ENCODE results near the gene EPGN. TPM values are rescaled to one million over a fixed set of nuclear protein-coding genes. Genes with fewer than 3 reads are reported as not detected.
A peak's percentile ranks its signal among the peaks of the same experiment; 100 is the strongest.

The EPGN gene
- total RNA-seq, 4 donors from 2014 or later, result 1.6 TPM; not detected in 3

DNA sequence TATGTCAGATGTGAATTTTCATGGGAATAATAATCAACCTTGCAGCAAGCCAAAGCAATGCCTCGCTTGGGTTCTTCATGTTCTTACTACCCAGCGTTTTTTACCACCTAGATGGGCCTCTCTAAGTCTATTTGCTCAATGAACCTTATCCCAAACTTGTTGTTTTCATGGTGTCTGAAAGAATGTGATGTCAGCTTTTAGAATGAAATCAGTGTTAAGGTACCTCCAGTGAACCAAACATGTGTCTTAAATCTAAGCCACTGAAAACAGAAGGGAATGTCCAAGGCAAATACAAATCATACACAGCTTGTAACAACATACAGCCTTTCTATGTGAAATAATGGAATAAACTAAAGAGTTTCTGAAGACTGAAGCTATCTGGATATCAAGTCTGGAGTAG lies 6.7 kb downstream of the EPGN start:
- H3K9me3 ChIP-seq, result no peaks in the 10 kb centered on the region
- H3K27me3 ChIP-seq, result no peaks in the 10 kb centered on the region
- no peak for TF ChIP-seq POLR2AphosphoS5 (IDR thresholded peaks at IDR 0.05)
- TF ChIP-seq, protein P1, sequence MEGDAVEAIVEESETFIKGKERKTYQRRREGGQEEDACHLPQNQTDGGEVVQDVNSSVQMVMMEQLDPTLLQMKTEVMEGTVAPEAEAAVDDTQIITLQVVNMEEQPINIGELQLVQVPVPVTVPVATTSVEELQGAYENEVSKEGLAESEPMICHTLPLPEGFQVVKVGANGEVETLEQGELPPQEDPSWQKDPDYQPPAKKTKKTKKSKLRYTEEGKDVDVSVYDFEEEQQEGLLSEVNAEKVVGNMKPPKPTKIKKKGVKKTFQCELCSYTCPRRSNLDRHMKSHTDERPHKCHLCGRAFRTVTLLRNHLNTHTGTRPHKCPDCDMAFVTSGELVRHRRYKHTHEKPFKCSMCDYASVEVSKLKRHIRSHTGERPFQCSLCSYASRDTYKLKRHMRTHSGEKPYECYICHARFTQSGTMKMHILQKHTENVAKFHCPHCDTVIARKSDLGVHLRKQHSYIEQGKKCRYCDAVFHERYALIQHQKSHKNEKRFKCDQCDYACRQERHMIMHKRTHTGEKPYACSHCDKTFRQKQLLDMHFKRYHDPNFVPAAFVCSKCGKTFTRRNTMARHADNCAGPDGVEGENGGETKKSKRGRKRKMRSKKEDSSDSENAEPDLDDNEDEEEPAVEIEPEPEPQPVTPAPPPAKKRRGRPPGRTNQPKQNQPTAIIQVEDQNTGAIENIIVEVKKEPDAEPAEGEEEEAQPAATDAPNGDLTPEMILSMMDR (IDR thresholded peaks at IDR 0.05), result no peak
- no peak for TF ChIP-seq EP300 (IDR thresholded peaks at IDR 0.05)
- no peak for TF ChIP-seq POLR2A (IDR thresholded peaks at IDR 0.05)
- H3K4me3 ChIP-seq, result no peak overlapping the region
- no peak overlapping the region for H3K27ac ChIP-seq
- no peaks in the 10 kb centered on the region for H3K36me3 ChIP-seq
- ATAC-seq, result no peak
- no peaks in the 10 kb centered on the region for H3K4me1 ChIP-seq
- 81% methylated on average over 2 of the region's 2 CpGs; no CpG with 5 or more reads in 1 of the 2 donors for WGBS, 2 donors (ENCODE audit: low coverage in 1 of 2)

DNA sequence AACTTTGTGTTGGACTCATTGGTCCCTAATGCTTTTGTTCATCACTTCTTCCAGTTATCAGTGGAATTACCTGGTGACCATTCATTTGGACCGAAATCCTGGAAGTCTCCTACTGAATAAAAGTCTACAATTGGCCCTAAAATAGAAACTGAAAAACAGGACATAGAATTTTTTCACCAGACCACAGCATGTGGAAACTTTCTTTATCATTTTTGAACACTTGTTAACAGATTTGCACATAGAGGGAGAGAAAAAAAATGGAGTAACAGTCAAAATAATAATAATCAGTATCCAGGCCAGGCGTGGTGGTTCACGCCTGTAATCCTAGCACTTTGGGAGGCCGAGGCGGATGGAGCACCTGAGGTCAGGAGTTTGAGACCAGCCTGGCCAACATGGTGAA lies 7.1 kb downstream of the EPGN start:
- H3K27ac ChIP-seq, result no peak overlapping the region
- no peaks in the 10 kb centered on the region for H3K27me3 ChIP-seq
- no peak overlapping the region for H3K4me3 ChIP-seq
- H3K4me1 ChIP-seq, result peaks cover 0 to 2% (median 0%) of the 10 kb centered on the region in 3 donors
- H3K36me3 ChIP-seq, result no peaks in the 10 kb centered on the region
- WGBS, 2 donors (ENCODE audit: low coverage in 1 of 2), result 82 to 91% methylated on average over 5 of the region's 5 CpGs
- TF ChIP-seq POLR2A (IDR thresholded peaks at IDR 0.05) (no peak), EP300 (IDR thresholded peaks at IDR 0.05) (no peak), POLR2AphosphoS5 (IDR thresholded peaks at IDR 0.05) (no peak)
- TF ChIP-seq, protein P1 (IDR thresholded peaks at IDR 0.05), result no peak
- no peaks in the 10 kb centered on the region for H3K9me3 ChIP-seq
- no peak for ATAC-seq

DNA sequence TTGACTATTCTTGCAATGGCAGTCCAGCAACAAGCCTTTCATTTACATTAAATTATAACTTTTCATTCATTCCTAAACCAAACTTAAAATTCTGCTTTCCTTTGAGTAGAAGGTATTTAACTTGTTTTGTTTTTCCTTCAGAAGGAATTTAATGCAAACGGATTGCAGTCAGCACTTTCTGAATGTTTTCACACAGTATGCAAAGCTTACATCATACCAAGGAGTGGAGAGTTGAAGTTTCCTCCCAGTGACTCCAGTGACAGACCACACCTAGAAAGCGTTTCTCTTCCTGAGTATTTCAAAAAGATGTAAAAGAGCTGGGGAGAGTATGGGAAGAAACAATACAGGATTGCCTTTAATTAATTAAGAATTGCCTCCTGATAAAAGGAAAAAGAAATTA lies 8.1 kb downstream of the EPGN start:
- Histone ChIP-seq H3K9me3 (no peaks in the 10 kb centered on the region), H3K27ac (no peak overlapping the region), H3K4me3 (no peak overlapping the region), H3K4me1 (peaks cover 0 to 6% (median 0%) of the 10 kb centered on the region in 3 donors), H3K27me3 (no peaks in the 10 kb centered on the region), H3K36me3 (no peaks in the 10 kb centered on the region)
- ATAC-seq, result no peak
- WGBS, 2 donors (ENCODE audit: low coverage in 1 of 2), result 60% methylated on average over 2 of the region's 2 CpGs; no CpG with 5 or more reads in 1 of the 2 donors
- TF ChIP-seq EP300 (IDR thresholded peaks at IDR 0.05) (no peak), POLR2AphosphoS5 (IDR thresholded peaks at IDR 0.05) (no peak), POLR2A (IDR thresholded peaks at IDR 0.05) (no peak)
- TF ChIP-seq, protein P1 (IDR thresholded peaks at IDR 0.05), result no peak

DNA sequence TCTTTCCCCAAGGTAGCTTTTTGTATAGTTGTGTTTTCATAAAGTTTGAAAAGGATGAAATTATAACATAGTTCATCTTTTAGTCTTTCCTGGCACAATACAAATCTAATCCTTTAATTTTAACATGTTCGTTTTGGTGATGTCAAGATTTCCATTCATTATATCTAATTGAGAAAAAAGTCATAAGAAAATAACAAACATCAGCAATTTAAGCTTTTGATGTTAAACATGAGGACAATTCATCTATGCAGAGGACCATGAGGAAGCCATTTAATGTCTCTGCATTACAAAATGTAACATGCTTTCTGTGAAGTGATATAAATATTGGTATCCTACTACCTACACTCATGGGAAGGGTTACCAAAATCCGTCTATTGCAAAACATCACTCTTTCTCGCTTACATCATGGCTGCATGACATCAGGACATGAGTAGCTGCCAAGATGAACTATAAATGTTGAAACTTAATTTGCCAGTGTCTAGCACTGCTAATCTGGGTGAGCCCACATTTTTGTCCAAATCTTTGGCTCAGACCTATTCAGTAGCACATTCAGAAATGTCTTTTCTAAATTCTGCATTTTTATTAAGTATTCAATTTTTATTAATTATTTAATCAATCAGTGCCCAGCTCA lies 9.5 kb downstream of the EPGN start:
- WGBS, 2 donors (ENCODE audit: low coverage in 1 of 2), result 49 to 53% methylated on average over 3 of the region's 3 CpGs
- no peaks in the 10 kb centered on the region for H3K9me3 ChIP-seq
- no peaks in the 10 kb centered on the region for H3K27me3 ChIP-seq
- TF ChIP-seq, protein P1 (IDR thresholded peaks at IDR 0.05), result no peak
- TF ChIP-seq POLR2AphosphoS5 (IDR thresholded peaks at IDR 0.05) (no peak), POLR2A (IDR thresholded peaks at IDR 0.05) (no peak), EP300 (IDR thresholded peaks at IDR 0.05) (no peak)
- no peak overlapping the region for H3K4me3 ChIP-seq
- no peak overlapping the region for H3K27ac ChIP-seq
- H3K36me3 ChIP-seq, result no peaks in the 10 kb centered on the region
- ATAC-seq, result peak; percentile 31
- peaks cover 0 to 6% (median 0%) of the 10 kb centered on the region in 3 donors for H3K4me1 ChIP-seq

DNA sequence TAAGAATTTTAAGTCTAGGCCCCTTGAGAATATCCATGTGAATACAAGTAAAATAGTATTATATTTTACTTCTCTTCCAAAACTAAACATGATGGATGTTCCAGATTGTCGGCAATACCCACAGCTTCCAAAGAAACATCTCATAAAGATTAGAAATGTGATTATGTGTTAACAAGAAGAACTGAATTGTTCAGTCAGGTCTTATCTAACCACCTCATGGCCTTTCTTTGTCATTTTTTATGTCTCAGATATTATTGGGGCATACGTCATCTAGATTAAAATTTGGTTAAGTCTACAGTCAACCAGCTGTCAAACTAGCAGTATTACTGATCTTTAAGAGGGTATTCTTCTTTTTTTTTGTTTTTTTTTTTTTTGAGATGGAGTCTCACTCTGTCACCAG lies 10.0 kb downstream of the EPGN start:
- Histone ChIP-seq H3K9me3 (no peaks in the 10 kb centered on the region), H3K27ac (no peak overlapping the region), H3K27me3 (no peaks in the 10 kb centered on the region), H3K4me3 (no peak overlapping the region), H3K36me3 (no peaks in the 10 kb centered on the region), H3K4me1 (peaks cover 0 to 6% (median 0%) of the 10 kb centered on the region in 3 donors)
- WGBS, 2 donors (ENCODE audit: low coverage in 1 of 2), result 62 to 70% methylated on average over 2 of the region's 2 CpGs
- TF ChIP-seq, protein P1 (IDR thresholded peaks at IDR 0.05), result no peak
- no peak for TF ChIP-seq EP300 (IDR thresholded peaks at IDR 0.05)
- TF ChIP-seq POLR2A (IDR thresholded peaks at IDR 0.05), result no peak
- TF ChIP-seq POLR2AphosphoS5 (IDR thresholded peaks at IDR 0.05), result no peak
- no peak for ATAC-seq

All from gastroesophageal sphincter (tissue), 4 donors.